ENCODE data around the gene GLDC. TPM values are rescaled to one million over a fixed set of nuclear protein-coding genes. Genes with fewer than 3 reads are reported as not detected.

GLDC gene
- total RNA-seq, 4 donors from 2014 or later = 1.7 to 15.1 (median 8.6) TPM

DNA sequence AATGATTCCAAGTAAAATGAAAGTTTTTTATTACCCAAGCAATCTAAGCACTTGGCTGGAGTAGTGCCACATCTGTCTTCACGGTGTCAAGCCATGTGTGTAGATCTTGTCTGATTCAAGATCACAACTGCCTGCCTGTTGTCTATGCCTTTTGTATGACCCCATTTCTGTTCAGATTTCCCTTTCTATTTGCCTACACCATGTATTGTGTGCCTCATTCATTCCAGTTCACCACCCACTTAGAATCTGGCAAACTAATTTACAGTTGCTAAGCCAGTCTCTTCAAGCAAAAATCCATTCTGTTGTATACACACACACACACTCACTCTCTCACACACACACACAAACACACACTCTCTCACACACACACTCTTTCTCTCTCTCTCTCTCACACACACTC lies 33.7 kb downstream of the GLDC start:
- Histone ChIP-seq H3K4me1 (no peaks in the 10 kb centered on the region), H3K4me3 (replicated peaks in 1 of 3) (no peak overlapping the region), H3K27me3 (no peaks in the 10 kb centered on the region), H3K36me3 (no peaks in the 10 kb centered on the region), H3K27ac (no peak overlapping the region), H3K9me3 (no peaks in the 10 kb centered on the region)
- DNase-seq = peak in 1 of 2 donors; percentile 5
- intact Hi-C loops (cut with DNase I) = no loop called here
- WGBS, 2 donors = 59 to 69% methylated on average over 1 of the region's 1 CpG
- TF ChIP-seq, protein P1, sequence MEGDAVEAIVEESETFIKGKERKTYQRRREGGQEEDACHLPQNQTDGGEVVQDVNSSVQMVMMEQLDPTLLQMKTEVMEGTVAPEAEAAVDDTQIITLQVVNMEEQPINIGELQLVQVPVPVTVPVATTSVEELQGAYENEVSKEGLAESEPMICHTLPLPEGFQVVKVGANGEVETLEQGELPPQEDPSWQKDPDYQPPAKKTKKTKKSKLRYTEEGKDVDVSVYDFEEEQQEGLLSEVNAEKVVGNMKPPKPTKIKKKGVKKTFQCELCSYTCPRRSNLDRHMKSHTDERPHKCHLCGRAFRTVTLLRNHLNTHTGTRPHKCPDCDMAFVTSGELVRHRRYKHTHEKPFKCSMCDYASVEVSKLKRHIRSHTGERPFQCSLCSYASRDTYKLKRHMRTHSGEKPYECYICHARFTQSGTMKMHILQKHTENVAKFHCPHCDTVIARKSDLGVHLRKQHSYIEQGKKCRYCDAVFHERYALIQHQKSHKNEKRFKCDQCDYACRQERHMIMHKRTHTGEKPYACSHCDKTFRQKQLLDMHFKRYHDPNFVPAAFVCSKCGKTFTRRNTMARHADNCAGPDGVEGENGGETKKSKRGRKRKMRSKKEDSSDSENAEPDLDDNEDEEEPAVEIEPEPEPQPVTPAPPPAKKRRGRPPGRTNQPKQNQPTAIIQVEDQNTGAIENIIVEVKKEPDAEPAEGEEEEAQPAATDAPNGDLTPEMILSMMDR (IDR thresholded peaks at IDR 0.05) = no peak
- TF ChIP-seq POLR2A (IDR thresholded peaks at IDR 0.05) = no peak

DNA sequence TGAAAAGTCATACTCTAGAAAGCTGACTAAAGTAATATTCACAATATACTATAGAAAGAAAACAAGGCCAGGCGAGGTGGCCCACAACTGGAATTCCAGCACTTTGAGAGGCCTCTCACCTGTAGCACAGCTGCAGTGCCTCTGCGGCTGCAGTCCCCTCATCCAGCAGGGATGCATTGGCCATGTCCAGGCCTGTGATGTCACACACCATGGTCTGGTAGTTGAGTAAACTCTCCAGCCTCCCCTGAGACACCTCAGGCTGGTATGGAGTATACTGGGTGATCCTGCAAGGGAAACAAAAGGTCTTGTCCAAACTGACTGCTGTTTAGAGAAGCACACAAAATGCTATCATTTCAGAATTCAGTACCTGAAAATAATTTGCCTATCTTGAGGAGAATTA lies 35.5 kb downstream of the GLDC start:
- Histone ChIP-seq H3K4me3 (replicated peaks in 1 of 3) (no peak overlapping the region), H3K27me3 (no peaks in the 10 kb centered on the region), H3K27ac (peak overlapping the region in 1 of 3 donors; percentile 28), H3K4me1 (no peaks in the 10 kb centered on the region), H3K36me3 (no peaks in the 10 kb centered on the region), H3K9me3 (no peaks in the 10 kb centered on the region)
- peak in 1 of 2 donors; percentile 72 for DNase-seq
- intact Hi-C loops (cut with DNase I) = no loop called here
- 75 to 83% methylated on average over 2 of the region's 2 CpGs for WGBS, 2 donors
- TF ChIP-seq POLR2A (IDR thresholded peaks at IDR 0.05) = no peak
- TF ChIP-seq, protein P1 (IDR thresholded peaks at IDR 0.05) = no peak

DNA sequence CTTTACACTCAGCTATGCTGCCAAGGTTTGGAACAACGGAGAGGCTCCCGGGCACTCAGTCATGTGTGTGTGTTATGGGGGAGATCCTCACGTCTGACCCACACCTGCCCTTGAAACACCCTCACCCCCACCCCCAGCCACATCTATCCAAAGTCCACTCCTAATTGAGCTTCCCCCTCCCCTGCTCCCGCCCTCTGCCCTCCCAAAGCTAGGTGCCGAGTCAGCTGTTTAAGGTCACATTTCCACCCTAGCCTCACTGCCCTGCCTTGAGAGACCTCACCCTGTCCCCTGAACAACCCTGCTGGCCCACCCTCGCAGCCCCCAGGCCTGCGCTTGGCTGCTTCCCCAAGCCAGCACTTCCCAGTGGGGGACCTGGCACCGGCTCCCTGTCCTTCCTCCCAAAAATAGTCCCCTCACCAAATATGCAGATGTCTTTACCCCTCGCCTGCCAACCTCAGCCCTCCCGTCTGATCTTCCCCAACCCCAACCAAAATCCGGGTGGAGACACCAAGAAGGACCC lies 36.0 kb downstream of the GLDC start:
- no peak for DNase-seq
- intact Hi-C loops (cut with DNase I) = no loop called here
- H3K27ac ChIP-seq = no peak overlapping the region
- H3K27me3 ChIP-seq = no peaks in the 10 kb centered on the region
- no peaks in the 10 kb centered on the region for H3K4me1 ChIP-seq
- TF ChIP-seq POLR2A (IDR thresholded peaks at IDR 0.05) = no peak
- TF ChIP-seq, protein P1 (IDR thresholded peaks at IDR 0.05) = no peak
- WGBS, 2 donors = 92 to 96% methylated on average over 11 of the region's 11 CpGs
- no peak overlapping the region for H3K4me3 ChIP-seq (replicated peaks in 1 of 3)
- no peaks in the 10 kb centered on the region for H3K9me3 ChIP-seq
- no peaks in the 10 kb centered on the region for H3K36me3 ChIP-seq

DNA sequence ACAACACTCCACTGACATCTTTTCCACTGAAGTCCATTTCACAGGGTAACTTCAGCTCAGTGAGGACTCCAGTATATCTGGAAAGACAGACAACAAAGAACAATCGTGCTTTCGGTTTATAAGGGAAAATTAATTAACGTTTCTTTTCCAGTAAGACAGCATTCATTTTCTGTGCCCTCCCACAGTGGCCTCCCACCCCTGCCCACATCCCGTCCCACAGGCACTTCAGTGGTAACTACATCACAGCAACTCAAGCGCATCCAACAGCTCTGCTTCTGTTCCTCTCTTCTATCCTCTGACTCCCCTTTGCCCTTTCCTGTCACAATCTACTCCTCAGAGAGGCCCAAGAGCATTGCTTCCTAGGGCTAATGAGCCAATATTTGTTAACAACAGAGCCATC lies 40.3 kb downstream of the GLDC start:
- Histone ChIP-seq H3K4me3 (replicated peaks in 1 of 3) (no peak overlapping the region), H3K36me3 (no peaks in the 10 kb centered on the region), H3K9me3 (no peaks in the 10 kb centered on the region), H3K27ac (no peak overlapping the region), H3K4me1 (no peaks in the 10 kb centered on the region), H3K27me3 (no peaks in the 10 kb centered on the region)
- intact Hi-C loops (cut with DNase I) = no loop called here
- WGBS, 2 donors = 83 to 84% methylated on average over 5 of the region's 5 CpGs
- TF ChIP-seq, protein P1 (IDR thresholded peaks at IDR 0.05) = no peak
- no peak for TF ChIP-seq POLR2A (IDR thresholded peaks at IDR 0.05)
- no peak for DNase-seq

DNA sequence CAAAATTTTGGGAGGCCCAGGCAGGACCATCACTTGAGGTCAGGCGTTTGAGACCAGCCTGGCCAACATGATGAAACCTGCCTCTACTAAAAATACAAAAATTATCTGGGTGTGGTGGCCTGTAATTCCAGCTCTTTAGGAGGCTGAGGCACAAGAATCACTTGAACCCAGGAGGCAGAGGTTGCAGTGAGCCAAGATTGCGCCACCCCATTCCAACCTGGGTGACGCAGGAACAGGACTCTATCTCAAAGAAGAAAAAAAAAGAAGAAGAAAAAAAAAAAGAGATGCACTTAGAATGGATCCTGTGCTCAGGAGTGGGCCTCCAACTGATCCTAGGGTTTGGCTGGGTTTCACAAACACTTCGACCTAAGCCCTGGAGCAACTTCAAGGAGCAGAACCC lies 45.1 kb downstream of the GLDC start:
- intact Hi-C loops (cut with DNase I) = no loop called here
- H3K27ac ChIP-seq = no peak overlapping the region
- DNase-seq = no peak
- 95 to 96% methylated on average over 4 of the region's 4 CpGs for WGBS, 2 donors
- no peaks in the 10 kb centered on the region for H3K27me3 ChIP-seq
- H3K36me3 ChIP-seq = no peaks in the 10 kb centered on the region
- H3K9me3 ChIP-seq = no peaks in the 10 kb centered on the region
- TF ChIP-seq, protein P1 (IDR thresholded peaks at IDR 0.05) = no peak
- no peak for TF ChIP-seq POLR2A (IDR thresholded peaks at IDR 0.05)
- H3K4me3 ChIP-seq (replicated peaks in 1 of 3) = no peak overlapping the region
- no peaks in the 10 kb centered on the region for H3K4me1 ChIP-seq
